ENCODE measurements around the gene FMO2.

FMO2 gene, protein sequence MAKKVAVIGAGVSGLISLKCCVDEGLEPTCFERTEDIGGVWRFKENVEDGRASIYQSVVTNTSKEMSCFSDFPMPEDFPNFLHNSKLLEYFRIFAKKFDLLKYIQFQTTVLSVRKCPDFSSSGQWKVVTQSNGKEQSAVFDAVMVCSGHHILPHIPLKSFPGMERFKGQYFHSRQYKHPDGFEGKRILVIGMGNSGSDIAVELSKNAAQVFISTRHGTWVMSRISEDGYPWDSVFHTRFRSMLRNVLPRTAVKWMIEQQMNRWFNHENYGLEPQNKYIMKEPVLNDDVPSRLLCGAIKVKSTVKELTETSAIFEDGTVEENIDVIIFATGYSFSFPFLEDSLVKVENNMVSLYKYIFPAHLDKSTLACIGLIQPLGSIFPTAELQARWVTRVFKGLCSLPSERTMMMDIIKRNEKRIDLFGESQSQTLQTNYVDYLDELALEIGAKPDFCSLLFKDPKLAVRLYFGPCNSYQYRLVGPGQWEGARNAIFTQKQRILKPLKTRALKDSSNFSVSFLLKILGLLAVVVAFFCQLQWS

GRCh38 chr1:171185091-171185490 is at the start of gene FMO2:
Gene FMO2 (plus strand): TSS chr1:171185300. CDS start chr1:171185714, 414 bp downstream.
- no peak within 1 kb of the TSS for H3K27ac Mint-ChIP-seq
- CTCF ChIA-PET, result interaction anchor here (1.4 kb wide), 1 partner anchor 12 kb away, joined by 3 read pairs; no protein-coding TSS in a partner anchor
- no peak within 1 kb of the TSS for H3K4me3 Mint-ChIP-seq
- peaks cover 9% of the 10 kb centered on the region for H3K27me3 Mint-ChIP-seq
- DNase-seq, result no peak
- no peaks in the 10 kb centered on the region for H3K4me1 Mint-ChIP-seq
- H3K36me3 Mint-ChIP-seq, result no peaks in the 10 kb centered on the region
- no peaks in the 10 kb centered on the region for H3K9me3 Mint-ChIP-seq

GRCh38 chr1:171137580-171137979 is 47.5 kb upstream of the FMO2 start:
- Mint-ChIP-seq H3K9me3 (no peaks in the 10 kb centered on the region), H3K27ac (no peak overlapping the region), H3K36me3 (no peaks in the 10 kb centered on the region), H3K4me3 (no peak overlapping the region), H3K4me1 (no peaks in the 10 kb centered on the region), H3K27me3 (peaks cover 9% of the 10 kb centered on the region)
- no peak for DNase-seq
- CTCF ChIA-PET, result no interaction called here

- H3K4me3 Mint-ChIP-seq, result no peak overlapping the region
- CTCF ChIA-PET, result no interaction called here
- no peaks in the 10 kb centered on the region for H3K9me3 Mint-ChIP-seq
Measured at GRCh38 chr1:171138980-171139379, 46.1 kb upstream of the FMO2 start.

GRCh38 chr1:171139890-171140289 is 45.2 kb upstream of the FMO2 start:
- no peak for DNase-seq
- no peaks in the 10 kb centered on the region for H3K36me3 Mint-ChIP-seq
- no peak overlapping the region for H3K27ac Mint-ChIP-seq
- no peaks in the 10 kb centered on the region for H3K4me1 Mint-ChIP-seq
- H3K27me3 Mint-ChIP-seq, result peaks cover 9% of the 10 kb centered on the region
- no peak overlapping the region for H3K4me3 Mint-ChIP-seq
- CTCF ChIA-PET, result no interaction called here
- no peaks in the 10 kb centered on the region for H3K9me3 Mint-ChIP-seq

More at GRCh38 chr1:171138980-171139379, 46.1 kb upstream of the FMO2 start:
- peaks cover 9% of the 10 kb centered on the region for H3K27me3 Mint-ChIP-seq
- no peaks in the 10 kb centered on the region for H3K36me3 Mint-ChIP-seq
- no peak overlapping the region for H3K27ac Mint-ChIP-seq
- no peaks in the 10 kb centered on the region for H3K4me1 Mint-ChIP-seq
- no peak for DNase-seq

GRCh38 chr1:171140401-171140800 is 44.7 kb upstream of the FMO2 start:
- no peak for DNase-seq
- CTCF ChIA-PET, result no interaction called here
- Mint-ChIP-seq H3K4me1 (no peaks in the 10 kb centered on the region), H3K27me3 (peaks cover 9% of the 10 kb centered on the region), H3K27ac (no peak overlapping the region), H3K4me3 (no peak overlapping the region), H3K36me3 (no peaks in the 10 kb centered on the region), H3K9me3 (no peaks in the 10 kb centered on the region)

- CTCF ChIA-PET, result no interaction called here
- no peaks in the 10 kb centered on the region for H3K9me3 Mint-ChIP-seq
Measured at GRCh38 chr1:171140956-171141687, 44.0 kb upstream of the FMO2 start.

GRCh38 chr1:171141688-171142415 is 43.2 kb upstream of the FMO2 start:
- Mint-ChIP-seq H3K4me3 (no peak overlapping the region), H3K27ac (no peak overlapping the region), H3K4me1 (no peaks in the 10 kb centered on the region), H3K9me3 (no peaks in the 10 kb centered on the region), H3K27me3 (peaks cover 9% of the 10 kb centered on the region), H3K36me3 (no peaks in the 10 kb centered on the region)
- CTCF ChIA-PET, result no interaction called here
- no peak for DNase-seq

More at GRCh38 chr1:171140956-171141687, 44.0 kb upstream of the FMO2 start:
- no peak for DNase-seq
- Mint-ChIP-seq H3K4me1 (no peaks in the 10 kb centered on the region), H3K27ac (no peak overlapping the region), H3K36me3 (no peaks in the 10 kb centered on the region), H3K27me3 (peaks cover 9% of the 10 kb centered on the region), H3K4me3 (no peak overlapping the region)

DNA sequence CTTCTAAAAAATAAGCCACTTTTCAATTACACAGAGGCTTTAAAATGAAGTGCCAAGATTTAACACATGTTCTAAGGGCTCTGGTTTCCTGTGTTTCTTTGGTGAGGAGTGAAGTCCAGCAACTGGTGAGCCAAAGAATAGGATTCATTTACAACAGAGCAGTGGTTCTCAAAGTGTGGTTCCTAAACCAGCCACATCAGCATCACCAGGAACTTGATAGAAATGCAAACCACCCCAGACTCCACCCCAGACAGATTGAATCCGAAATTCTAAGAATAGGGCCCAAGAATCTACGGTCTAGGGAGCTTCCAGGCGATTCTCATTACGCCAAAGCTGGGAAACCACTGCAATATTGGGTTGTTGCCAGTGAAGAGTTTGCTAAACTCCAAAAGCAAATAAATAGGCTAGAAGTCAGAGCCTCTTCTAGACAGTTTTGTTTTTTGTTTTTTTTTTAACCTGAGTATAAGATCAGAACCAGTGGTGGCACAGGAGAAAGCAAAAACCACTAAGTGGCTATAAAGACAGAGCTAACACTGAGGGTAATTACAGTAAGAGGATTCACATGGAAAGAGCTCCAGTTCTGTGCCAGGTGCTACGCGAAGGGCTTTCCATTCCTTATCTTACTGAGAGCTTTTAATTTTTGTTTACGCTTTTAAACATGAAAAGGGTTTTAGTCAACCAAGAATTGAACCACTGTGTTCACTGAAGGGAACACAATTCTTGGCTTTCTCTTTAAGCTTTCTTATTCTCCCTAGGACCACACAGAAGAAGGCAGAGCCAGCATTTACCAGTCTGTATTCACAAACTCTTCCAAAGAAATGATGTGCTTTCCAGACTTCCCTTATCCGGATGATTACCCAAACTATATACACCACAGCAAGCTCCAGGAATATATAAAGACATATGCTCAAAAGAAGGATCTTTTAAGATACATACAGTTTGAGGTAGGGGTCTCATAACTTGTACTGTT is 42.4 kb upstream of the FMO2 start:
- no peak for DNase-seq
- H3K27ac Mint-ChIP-seq, result no peak overlapping the region

DNA sequence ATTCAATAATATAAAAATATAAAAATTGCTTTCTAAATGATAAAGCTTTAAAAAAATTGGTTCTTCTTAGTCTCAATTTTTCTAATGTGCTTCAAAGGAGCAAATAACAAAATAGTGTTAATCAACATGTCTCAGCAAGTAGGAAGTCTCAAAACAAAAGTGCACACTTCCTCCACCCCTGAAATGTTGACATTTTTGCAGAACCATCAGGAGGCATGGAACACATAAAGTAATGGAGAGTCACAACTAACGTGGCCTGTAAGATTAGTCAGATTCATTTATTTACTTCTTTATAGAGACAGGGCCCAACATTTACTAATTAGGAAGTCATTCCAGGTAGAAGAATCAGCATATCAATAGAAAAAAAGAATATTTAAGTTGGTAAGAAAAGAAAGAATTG is 34.9 kb upstream of the FMO2 start:
- no peak for DNase-seq
- H3K27me3 Mint-ChIP-seq, result no peaks in the 10 kb centered on the region
- H3K4me3 Mint-ChIP-seq, result no peak overlapping the region
- H3K27ac Mint-ChIP-seq, result no peak overlapping the region
- no peaks in the 10 kb centered on the region for H3K36me3 Mint-ChIP-seq
- no peaks in the 10 kb centered on the region for H3K9me3 Mint-ChIP-seq
- CTCF ChIA-PET, result no interaction called here
- H3K4me1 Mint-ChIP-seq, result no peaks in the 10 kb centered on the region

More for the DNA sequence above, 42.4 kb upstream of the FMO2 start:
- no peak overlapping the region for H3K4me3 Mint-ChIP-seq
- CTCF ChIA-PET, result no interaction called here
- no peaks in the 10 kb centered on the region for H3K9me3 Mint-ChIP-seq
- no peaks in the 10 kb centered on the region for H3K36me3 Mint-ChIP-seq
- H3K4me1 Mint-ChIP-seq, result no peaks in the 10 kb centered on the region
- H3K27me3 Mint-ChIP-seq, result peaks cover 9% of the 10 kb centered on the region

GRCh38 chr1:171152549-171152948 is 32.6 kb upstream of the FMO2 start:
- no peak overlapping the region for H3K27ac Mint-ChIP-seq
- DNase-seq, result no peak
- no peak overlapping the region for H3K4me3 Mint-ChIP-seq
- no peaks in the 10 kb centered on the region for H3K9me3 Mint-ChIP-seq
- H3K36me3 Mint-ChIP-seq, result no peaks in the 10 kb centered on the region
- CTCF ChIA-PET, result no interaction called here
- H3K4me1 Mint-ChIP-seq, result no peaks in the 10 kb centered on the region
- no peaks in the 10 kb centered on the region for H3K27me3 Mint-ChIP-seq

DNA sequence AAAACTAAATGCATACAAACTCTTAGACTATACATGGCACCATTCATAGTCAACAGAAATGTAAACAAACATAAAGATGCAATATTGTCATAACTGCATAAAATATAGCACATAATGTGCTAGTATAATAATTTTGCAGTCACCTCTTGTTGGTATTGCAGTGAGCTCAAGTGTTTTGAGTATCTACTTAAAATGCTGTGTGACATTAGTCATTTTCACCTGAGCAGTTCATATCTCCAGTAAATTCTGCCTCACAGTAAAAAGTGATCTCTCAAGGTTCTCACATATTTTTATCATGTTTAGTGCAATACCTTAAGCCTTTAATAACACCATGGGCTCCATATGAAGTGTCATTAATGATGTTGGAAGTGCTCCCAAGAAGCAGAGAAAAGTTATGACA is 29.6 kb upstream of the FMO2 start:
- DNase-seq, result no peak
- no peaks in the 10 kb centered on the region for H3K9me3 Mint-ChIP-seq
- H3K4me1 Mint-ChIP-seq, result no peaks in the 10 kb centered on the region
- H3K27me3 Mint-ChIP-seq, result no peaks in the 10 kb centered on the region
- no peak overlapping the region for H3K4me3 Mint-ChIP-seq
- no peak overlapping the region for H3K27ac Mint-ChIP-seq
- no peaks in the 10 kb centered on the region for H3K36me3 Mint-ChIP-seq
- CTCF ChIA-PET, result no interaction called here

DNA sequence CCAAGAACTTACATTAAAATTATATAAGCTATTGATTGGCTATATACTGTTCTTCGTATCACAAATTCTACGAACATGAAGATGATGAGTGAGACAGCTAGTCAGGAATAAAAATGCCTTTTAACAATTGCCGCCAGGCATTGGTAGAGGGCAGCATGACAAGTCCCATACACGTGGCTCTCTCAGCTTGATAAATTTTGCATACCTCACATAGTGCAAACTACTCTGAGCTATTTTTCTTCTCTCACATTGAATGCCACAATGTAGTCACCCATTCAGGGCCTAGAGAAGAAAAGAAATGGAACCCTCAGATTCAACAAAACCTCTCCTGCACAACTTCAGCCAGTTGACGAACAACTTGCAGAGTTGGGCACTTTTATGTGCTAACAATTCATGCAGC is 27.0 kb upstream of the FMO2 start:
- H3K36me3 Mint-ChIP-seq, result no peaks in the 10 kb centered on the region
- H3K27ac Mint-ChIP-seq, result no peak overlapping the region
- H3K9me3 Mint-ChIP-seq, result no peaks in the 10 kb centered on the region
- H3K27me3 Mint-ChIP-seq, result no peaks in the 10 kb centered on the region
- no peak for DNase-seq
- CTCF ChIA-PET, result no interaction called here
- H3K4me1 Mint-ChIP-seq, result no peaks in the 10 kb centered on the region
- no peak overlapping the region for H3K4me3 Mint-ChIP-seq

GRCh38 chr1:171158551-171158950 is 26.5 kb upstream of the FMO2 start:
- no peaks in the 10 kb centered on the region for H3K9me3 Mint-ChIP-seq
- CTCF ChIA-PET, result no interaction called here

More at GRCh38 chr1:171158551-171158950, 26.5 kb upstream of the FMO2 start:
- Mint-ChIP-seq H3K4me3 (no peak overlapping the region), H3K27me3 (no peaks in the 10 kb centered on the region), H3K4me1 (no peaks in the 10 kb centered on the region), H3K36me3 (no peaks in the 10 kb centered on the region), H3K27ac (no peak overlapping the region)
- no peak for DNase-seq
